HepG2 (cell line): ENCODE results near the gene ARSB. TPM values are rescaled to one million over a fixed set of nuclear protein-coding genes. Genes with fewer than 3 reads are reported as not detected.

ENCODE experiments used
- ATAC-seq: fragments of 200-7000 bp; cut with Tn5 transposase; 3 replicates; pipeline ENCODE4 v1.9.1; 2020; ENCODE audit warnings: mild to moderate bottlenecking, moderate library complexity
- BruUV-seq: library from RNA; stranded (reverse); fragments of 400-500 nt; replicated peaks from 2 replicates; lab custom pipeline; 2021; lab: Mats Ljungman, UMichigan
- CTCF ChIA-PET: fragments of 300-600 bp; formaldehyde crosslinking; extraction: SDS; loops from one replicate; lab custom pipeline; 2021; ENCODE audit warnings: low total read pairs, inconsistent platforms, low intra/inter-chr PET ratio; lab: Yijun Ruan, JAX
- POLR2A ChIA-PET: fragments of 350-600 bp; sonication (Branson Sonifier 250); formaldehyde crosslinking; loops from one replicate; lab custom pipeline; 2020; ENCODE audit warnings: antibody characterized with exemption, inconsistent platforms; lab: Yijun Ruan, JAX
- DNase-seq: peaks from one replicate; pipeline ENCODE4 v3.0.0-alpha.2; 2015; ENCODE audit warnings: low spot score
- FAIRE-seq: peaks from 3 replicates; lab custom pipeline; 2011; peaks lifted over from hg19 to GRCh38; lab: Jason Lieb, UNC
- H2AFZ ChIP-seq: one replicate; pipeline ENCODE4 v1.6.1; 2011; ENCODE audit warnings: low read length, inconsistent platforms
- H3K27ac ChIP-seq: fragments of 300-600 bp; 3 replicates; pipeline ENCODE4 v1.8.0; 2011; ENCODE audit warnings: mixed run types, mild to moderate bottlenecking, mixed read lengths, low read length, inconsistent platforms; ENCODE audit not compliant: insufficient read depth; ENCODE audit errors: extremely low read length
- H3K27me3 ChIP-seq, 2 experiments: fragments of 200-600 bp in 1 of 2; 2 replicates in 1 of 2; 3 replicates in 1 of 2; pipeline versions ENCODE4 v1.6.0 to v1.8.0; 2011; ENCODE audit warnings: low read length in 2 of 2, mild to moderate bottlenecking in 2 of 2, moderate library complexity in 2 of 2, inconsistent platforms in 1 of 2; ENCODE audit not compliant: insufficient read depth in 2 of 2, control insufficient read depth in 1 of 2
- H3K36me3 ChIP-seq, 2 experiments: fragments of 200-600 bp in 1 of 2; replicated peaks in 1 of 2; 2 replicates in 1 of 2; 3 replicates in 1 of 2; pipeline versions ENCODE4 v1.5.1 to v1.8.0; 2011; ENCODE audit warnings: low read length in 2 of 2, inconsistent platforms in 1 of 2; ENCODE audit not compliant: insufficient read depth in 2 of 2, control insufficient read depth in 1 of 2
- H3K4me1 ChIP-seq: 2 replicates; pipeline ENCODE4 v1.5.1; 2012; ENCODE audit warnings: low read length, inconsistent platforms; ENCODE audit not compliant: insufficient read depth
- H3K4me2 ChIP-seq: 2 replicates; pipeline ENCODE4 v1.6.0; 2011; ENCODE audit warnings: low read depth, low read length, inconsistent platforms
- H3K4me3 ChIP-seq, 3 experiments: fragments of 200-600 bp in 1 of 3; sonication (generic), shearing (Covaris generic) in 1 of 3; replicated peaks in 1 of 3; 2 replicates each; pipeline ENCODE4 v1.5.1; 2011 to 2016; ENCODE audit warnings: low read length in 3 of 3, inconsistent platforms in 2 of 3, low read depth in 2 of 3, mild to moderate bottlenecking in 2 of 3, control low read depth in 1 of 3, mixed read lengths in 1 of 3; ENCODE audit not compliant: insufficient read depth in 1 of 3
- H3K79me2 ChIP-seq: one replicate; pipeline ENCODE4 v1.6.1; 2011; ENCODE audit warnings: low read length, inconsistent platforms; ENCODE audit not compliant: insufficient read depth
- H3K9ac ChIP-seq: 2 replicates; pipeline ENCODE4 v1.6.0; 2011; ENCODE audit warnings: mild to moderate bottlenecking, low read depth, low read length, inconsistent platforms; ENCODE audit not compliant: insufficient read depth
- H3K9me3 ChIP-seq: 2 replicates; pipeline ENCODE4 v1.5.1; 2012; ENCODE audit warnings: mild to moderate bottlenecking, low read length
- H4K20me1 ChIP-seq: 2 replicates; pipeline ENCODE4 v1.6.0; 2011; ENCODE audit warnings: inconsistent platforms, mild to moderate bottlenecking, low read length, moderate library complexity; ENCODE audit not compliant: insufficient read depth
- ISL2 ChIP-seq: sonication (generic); formaldehyde crosslinking; IDR thresholded peaks from 2 replicates; pipeline ENCODE4 v1.5.0; 2020; ENCODE audit warnings: missing genetic modification reagents
- LCORL ChIP-seq, 2 experiments: fragments of 450-650 bp in 1 of 2; sonication (generic) in 1 of 2; formaldehyde crosslinking in 1 of 2; IDR thresholded peaks; 2 replicates each; pipeline versions ENCODE4 v1.5.0 to v1.6.1; 2017 to 2020; ENCODE audit warnings: antibody characterized with exemption in 1 of 2, missing genetic modification reagents in 1 of 2
- RBM39 ChIP-seq: fragments of 200-400 bp; formaldehyde crosslinking; IDR thresholded peaks from one replicate; pipeline ENCODE4 v1.6.1; 2018; ENCODE audit warnings: antibody characterized with exemption, mild to moderate bottlenecking, low read depth, low read length; ENCODE audit not compliant: poor library complexity, severe bottlenecking
- ZMAT5 ChIP-seq: sonication (generic); formaldehyde crosslinking; IDR thresholded peaks from 2 replicates; pipeline ENCODE4 v1.5.0; 2020; ENCODE audit warnings: mild to moderate bottlenecking, low read depth, missing genetic modification reagents, borderline replicate concordance
- ZNF253 ChIP-seq: sonication (generic); formaldehyde crosslinking; IDR thresholded peaks from 2 replicates; pipeline ENCODE4 v1.8.0; 2022; ENCODE audit warnings: mild to moderate bottlenecking, missing genetic modification reagents, borderline replicate concordance
- ZNF780A ChIP-seq: sonication (generic); formaldehyde crosslinking; IDR thresholded peaks from 2 replicates; pipeline ENCODE4 v1.8.0; 2022; ENCODE audit warnings: mild to moderate bottlenecking, missing genetic modification reagents, moderate library complexity
- WGBS: methylation state at CpG from one replicate; pipeline ENCODE4 v1.1.6; 2017; ENCODE audit warnings: low lambda C conversion rate; 5-methylcytosine and 5-hydroxymethylcytosine counted together
- in situ Hi-C: cut with HindIII; loops from 2 replicates; pipeline ENCODE4 v1.10.0; 2017; ENCODE audit warnings: low pct_unique_long_range_greater_than_20kb; ENCODE audit not compliant: extremely low pct_ligation_motif_present
- intact Hi-C: fragments of 100-400 bp; cut with micrococcal nuclease; formaldehyde crosslinking; loops from one replicate; pipeline ENCODE4 v1.10.0; 2022; ENCODE audit not compliant: unreplicated experiment
- polyA plus RNA-seq, 8 experiments: library from polyadenylated mRNA; depleted of rRNA in 3 of 8; stranded (reverse) in 7 of 8; unstranded in 1 of 8; fragments of >200 nt; fragmentation: Illumina TruSeq in 4 of 8; extraction: Trizol in 4 of 8; gene quantifications; 2 replicates each; pipeline versions ENCODE4 v1.2.1 to v1.2.3, GENCODE V29; 2011 to 2016; ENCODE audit warnings: low read depth in 4 of 8, missing spikeins in 1 of 8, mixed read lengths in 1 of 8; ENCODE audit not compliant: insufficient read depth in 1 of 8
- total RNA-seq, 5 experiments: library from RNA; depleted of rRNA; stranded (reverse); fragments of >200 nt; fragmentation: Illumina TruSeq; extraction: Trizol; gene quantifications; 2 replicates each; pipeline ENCODE4 v1.2.3, GENCODE V29; 2016; ENCODE audit warnings: low read depth in 1 of 5
- TF ChIP-seq, protein P1 (sequence below): sonication (generic); formaldehyde crosslinking; IDR thresholded peaks from 2 replicates; pipeline ENCODE4 v1.4.0; 2020; ENCODE audit warnings: missing genetic modification reagents
- TF ChIP-seq, protein P2 (sequence below): sonication (generic); formaldehyde crosslinking; IDR thresholded peaks from 2 replicates; pipeline ENCODE4 v1.5.0; 2020; ENCODE audit warnings: missing genetic modification reagents

ARSB gene
- total and polyA plus RNA-seq, 2 of the 13 experiments (the other 11 are each of a cell fraction or from before 2014, with no cell fraction given): 52.6 to 66.4 TPM

GRCh38 chr5:78757269-78758053, 227.6 kb downstream of the ARSB start (continued):
- TF ChIP-seq ZNF253 (CRISPR knock-in tag) (no peak), ZMAT5 (CRISPR knock-in tag) (no peak), ZNF780A (CRISPR knock-in tag) (no peak), RBM39 (no peak)
- TF ChIP-seq, all 625 proteins: peak for 26

DNA sequence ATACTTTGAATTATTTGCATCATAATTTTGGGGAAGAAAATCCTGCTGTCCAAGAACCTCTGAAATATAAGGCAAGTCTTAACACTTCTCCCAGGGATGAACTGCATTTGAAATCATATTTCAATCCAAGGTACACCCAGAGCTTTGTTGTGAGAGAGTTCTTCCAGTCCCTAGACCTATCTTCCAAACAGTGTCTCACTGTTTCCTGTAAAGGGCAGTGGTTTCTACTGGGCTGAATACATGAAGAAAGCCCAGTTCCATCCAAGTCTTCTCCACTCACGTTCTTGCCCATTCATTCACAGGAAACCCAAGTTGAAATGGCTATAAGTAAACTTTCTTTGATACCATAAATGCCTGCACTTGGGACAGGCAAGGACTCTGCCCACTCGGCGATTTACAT, 228.3 kb downstream of the ARSB start:
- POLR2A ChIA-PET: interaction anchor here (1.0 to 2.8 kb wide), 4 partner anchors 9 to 109 kb away, joined by 3 to 12 read pairs (median 6); no protein-coding TSS in a partner anchor
- intact Hi-C loops: loop anchor here (5.0 kb wide), 1 partner anchor 110 kb away; the partner anchor contains the start of gene LHFPL2

More for the DNA sequence above, 228.3 kb downstream of the ARSB start:
- H3K79me2 ChIP-seq: no peaks in the 10 kb centered on the region
- peak; percentile 29 for ATAC-seq
- peak overlapping the region in 2 of 3 experiments; percentile 11 to 47; a peak in 2 of 6 replicates for H3K4me3 ChIP-seq
- H3K36me3 ChIP-seq: no peaks in the 10 kb centered on the region
- WGBS: 0% methylated on average over 3 of the region's 3 CpGs
- H2AFZ ChIP-seq: no peak overlapping the region
- in situ Hi-C loops: no loop called here
- H3K27ac ChIP-seq: no peak overlapping the region
- no peak overlapping the region for H3K9ac ChIP-seq
- peak overlapping the region; percentile 89 for H3K4me2 ChIP-seq
- CTCF ChIA-PET: no interaction called here
- FAIRE-seq: peak; percentile 32
- no peak for DNase-seq
- BruUV-seq: no TSS peak
- no peaks in the 10 kb centered on the region for H3K9me3 ChIP-seq
- TF ChIP-seq, protein P1, sequence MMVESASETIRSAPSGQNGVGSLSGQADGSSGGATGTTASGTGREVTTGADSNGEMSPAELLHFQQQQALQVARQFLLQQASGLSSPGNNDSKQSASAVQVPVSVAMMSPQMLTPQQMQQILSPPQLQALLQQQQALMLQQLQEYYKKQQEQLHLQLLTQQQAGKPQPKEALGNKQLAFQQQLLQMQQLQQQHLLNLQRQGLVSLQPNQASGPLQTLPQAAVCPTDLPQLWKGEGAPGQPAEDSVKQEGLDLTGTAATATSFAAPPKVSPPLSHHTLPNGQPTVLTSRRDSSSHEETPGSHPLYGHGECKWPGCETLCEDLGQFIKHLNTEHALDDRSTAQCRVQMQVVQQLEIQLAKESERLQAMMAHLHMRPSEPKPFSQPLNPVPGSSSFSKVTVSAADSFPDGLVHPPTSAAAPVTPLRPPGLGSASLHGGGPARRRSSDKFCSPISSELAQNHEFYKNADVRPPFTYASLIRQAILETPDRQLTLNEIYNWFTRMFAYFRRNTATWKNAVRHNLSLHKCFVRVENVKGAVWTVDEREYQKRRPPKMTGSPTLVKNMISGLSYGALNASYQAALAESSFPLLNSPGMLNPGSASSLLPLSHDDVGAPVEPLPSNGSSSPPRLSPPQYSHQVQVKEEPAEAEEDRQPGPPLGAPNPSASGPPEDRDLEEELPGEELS (CRISPR knock-in tag): peak; percentile 16; the same call in 1 of the 2 replicates
- TF ChIP-seq LCORL (IDR thresholded peaks at IDR 0.05) (no peak), LCORL (CRISPR knock-in tag; IDR thresholded peaks at IDR 0.05) (0 out of 2 replicates have a peak, but pooled peaks have one; percentile 11), ISL2 (0 out of 2 replicates have a peak, but pooled peaks have one; percentile 22)
- TF ChIP-seq, protein P2, sequence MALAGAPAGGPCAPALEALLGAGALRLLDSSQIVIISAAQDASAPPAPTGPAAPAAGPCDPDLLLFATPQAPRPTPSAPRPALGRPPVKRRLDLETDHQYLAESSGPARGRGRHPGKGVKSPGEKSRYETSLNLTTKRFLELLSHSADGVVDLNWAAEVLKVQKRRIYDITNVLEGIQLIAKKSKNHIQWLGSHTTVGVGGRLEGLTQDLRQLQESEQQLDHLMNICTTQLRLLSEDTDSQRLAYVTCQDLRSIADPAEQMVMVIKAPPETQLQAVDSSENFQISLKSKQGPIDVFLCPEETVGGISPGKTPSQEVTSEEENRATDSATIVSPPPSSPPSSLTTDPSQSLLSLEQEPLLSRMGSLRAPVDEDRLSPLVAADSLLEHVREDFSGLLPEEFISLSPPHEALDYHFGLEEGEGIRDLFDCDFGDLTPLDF (CRISPR knock-in tag): no peak
- TF ChIP-seq, all 625 proteins: peak for 3
- peaks cover 54% of the 10 kb centered on the region for H3K4me1 ChIP-seq
- peaks cover 2 to 14% of the 10 kb centered on the region in 2 experiments; a peak in 2 of 5 replicates for H3K27me3 ChIP-seq
- no peaks in the 10 kb centered on the region for H4K20me1 ChIP-seq
